A549 (cell line): ENCODE measurements around the gene ADARB2. TPM values are rescaled to one million over a fixed set of nuclear protein-coding genes. Genes with fewer than 3 reads are reported as not detected.

Experiments used
- ATAC-seq, 2 experiments: fragments of 200-7000 bp in 1 of 2; fragments of >200 bp in 1 of 2; cut with Nextera tagmentation in 1 of 2; cut with Tn5 transposase in 1 of 2; 3 replicates each; pipeline versions ENCODE4 v1.8.0 to v1.9.1; 2018 to 2020; ENCODE audit warnings: mild to moderate bottlenecking in 1 of 2, moderate library complexity in 1 of 2
- CTCF ChIA-PET: fragments of 300-600 bp; sonication (Branson Sonifier 250); formaldehyde crosslinking; extraction: SDS; loops from one replicate; lab custom pipeline; 2021; ENCODE audit warnings: antibody characterized with exemption, inconsistent platforms; lab: Yijun Ruan, JAX
- POLR2A ChIA-PET: fragments of 350-600 bp; formaldehyde crosslinking; extraction: SDS; loops from one replicate; lab custom pipeline; 2021; ENCODE audit warnings: antibody characterized with exemption, inconsistent platforms; lab: Yijun Ruan, JAX
- DNase-seq, 2 experiments: peaks; one replicate each; pipeline versions ENCODE4 v3.0.0 to v3.0.0-alpha.2; 2011 to 2016; ENCODE audit warnings: low read depth in 1 of 2, low spot score in 1 of 2
- FAIRE-seq: peaks from 2 replicates; lab custom pipeline; 2011; peaks lifted over from hg19 to GRCh38; lab: Jason Lieb, UNC
- H3K27ac ChIP-seq, 2 experiments: fragments of >200 bp; sonication (Bioruptor Twin); formaldehyde crosslinking; 3 replicates each; pipeline ENCODE4 v1.5.1; 2016 to 2017
- H3K4me1 ChIP-seq: fragments of >200 bp; sonication (Bioruptor Twin); formaldehyde crosslinking; 3 replicates; pipeline ENCODE4 v1.6.1; 2016
- H3K4me2 ChIP-seq: fragments of >200 bp; sonication (Bioruptor Twin); formaldehyde crosslinking; 3 replicates; pipeline ENCODE4 v1.6.1; 2016
- H3K4me3 ChIP-seq: fragments of >200 bp; sonication (Bioruptor Twin); formaldehyde crosslinking; 3 replicates; pipeline ENCODE4 v1.5.1; 2016
- H3K9me3 ChIP-seq: fragments of >200 bp; sonication (Bioruptor Twin); formaldehyde crosslinking; 3 replicates; pipeline ENCODE4 v1.6.1; 2016
- CBX2 ChIP-seq: fragments of 200-600 bp; sonication (generic); IDR thresholded peaks from 2 replicates; pipeline ENCODE4 v1.6.1; 2016; ENCODE audit warnings: low read depth, mild to moderate bottlenecking, borderline replicate concordance
- CBX8 ChIP-seq: fragments of 200-600 bp; sonication (generic); IDR thresholded peaks from 2 replicates; pipeline ENCODE4 v1.6.1; 2016
- CHD2 ChIP-seq: fragments of 150-350 bp; IDR thresholded peaks from 2 replicates; pipeline ENCODE4 v1.6.1; 2014; ENCODE audit warnings: low read length; ENCODE audit not compliant: partially characterized antibody
- EHF ChIP-seq: fragments of 250-450 bp; sonication (Bioruptor Pico); IDR thresholded peaks from 2 replicates; pipeline ENCODE4 v1.5.0; 2020; ENCODE audit warnings: mild to moderate bottlenecking
- HOXB5 ChIP-seq: fragments of 250-450 bp; sonication (Bioruptor Pico); IDR thresholded peaks from 2 replicates; pipeline ENCODE4 v1.5.0; 2020; ENCODE audit warnings: mild to moderate bottlenecking, moderate library complexity
- KDM1A ChIP-seq: fragments of 200-600 bp; sonication (generic); IDR thresholded peaks from 2 replicates; pipeline ENCODE4 v1.6.1; 2016; ENCODE audit warnings: low read depth, mild to moderate bottlenecking
- MAFK ChIP-seq: fragments of 450-650 bp; IDR thresholded peaks from 2 replicates; pipeline ENCODE4 v1.6.1; 2014; ENCODE audit not compliant: partially characterized antibody
- POLR2A ChIP-seq: IDR thresholded peaks from 2 replicates; pipeline ENCODE4 v1.6.1; 2012; ENCODE audit warnings: mild to moderate bottlenecking, low read length
- RAD21 ChIP-seq, 2 experiments: fragments of >200 bp in 1 of 2; sonication (Bioruptor Twin) in 1 of 2; formaldehyde crosslinking in 1 of 2; IDR thresholded peaks in 1 of 2; conservative IDR thresholded peaks in 1 of 2; 2 replicates in 1 of 2; 3 replicates in 1 of 2; pipeline ENCODE4 v1.6.1; 2012 to 2018; ENCODE audit warnings: inconsistent platforms in 1 of 2
- RCOR1 ChIP-seq: fragments of 150-350 bp; IDR thresholded peaks from 2 replicates; pipeline ENCODE4 v1.6.1; 2014; ENCODE audit warnings: antibody characterized with exemption, low read length, low read depth
- SREBF2 ChIP-seq: fragments of 450-650 bp; IDR thresholded peaks from 2 replicates; pipeline ENCODE4 v1.6.1; 2014; ENCODE audit warnings: mild to moderate bottlenecking, moderate library complexity
- whole genome bisulfite sequencing: methylation state at CpG from one replicate; pipeline ENCODE4 v1.1.6; 2017; ENCODE audit errors: missing lambda C conversion rate; 5-methylcytosine and 5-hydroxymethylcytosine counted together
- polyA plus RNA-seq, 4 experiments: library from polyadenylated mRNA; depleted of rRNA in 3 of 4; stranded (reverse); fragments of >200 nt; fragmentation: RNase III in 1 of 4; extraction: RNeasy Plus Mini Kit Qiagen cat#74134 plus additional on column Dnase treatment in 1 of 4; gene quantifications; 2 replicates in 3 of 4; 3 replicates in 1 of 4; pipeline ENCODE4 v1.2.3, GENCODE V29; 2011 to 2017
- TF ChIP-seq, protein P1 (sequence below): fragments of 250-450 bp; sonication (Bioruptor Pico); IDR thresholded peaks from 2 replicates; pipeline ENCODE4 v1.5.0; 2020; ENCODE audit warnings: low read depth, mild to moderate bottlenecking, moderate library complexity
- TF ChIP-seq, protein P2 (sequence below): IDR thresholded peaks from 2 replicates; pipeline ENCODE4 v1.6.1; 2012

ADARB2 gene
- polyA plus RNA-seq, 2 of the 4 experiments (the other 2 are of a cell fraction) = not detected

DNA sequence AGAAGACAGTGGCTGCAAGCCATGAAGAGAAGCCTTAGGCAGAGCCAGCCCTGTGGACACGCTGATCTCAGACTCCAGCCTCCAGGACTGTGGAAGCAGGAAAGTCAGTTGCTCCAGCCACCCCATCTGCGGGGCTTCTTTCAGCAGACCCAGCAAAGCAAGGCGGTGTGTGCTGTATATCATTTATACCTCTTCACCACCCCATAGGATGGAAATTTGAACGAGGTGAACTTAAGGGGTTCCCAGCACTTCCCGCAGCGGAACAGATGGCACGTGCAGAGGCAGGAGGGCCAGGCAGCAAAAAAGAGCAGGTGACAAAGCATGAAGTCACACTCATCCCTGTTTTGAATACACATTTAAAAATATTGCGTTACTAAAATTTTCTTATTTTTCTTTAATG lies 159.4 kb downstream of the ADARB2 start:
- Histone ChIP-seq H3K4me3 (no peak overlapping the region), H3K4me1 (no peaks in the 10 kb centered on the region), H3K4me2 (no peak overlapping the region), H3K9me3 (no peaks in the 10 kb centered on the region), H3K27ac (no peak overlapping the region)
- 30% methylated on average over 8 of the region's 8 CpGs for WGBS
- POLR2A ChIA-PET = no interaction called here
- ATAC-seq (no peak), DNase-seq (no peak), FAIRE-seq (no peak)
- TF ChIP-seq, protein P1, sequence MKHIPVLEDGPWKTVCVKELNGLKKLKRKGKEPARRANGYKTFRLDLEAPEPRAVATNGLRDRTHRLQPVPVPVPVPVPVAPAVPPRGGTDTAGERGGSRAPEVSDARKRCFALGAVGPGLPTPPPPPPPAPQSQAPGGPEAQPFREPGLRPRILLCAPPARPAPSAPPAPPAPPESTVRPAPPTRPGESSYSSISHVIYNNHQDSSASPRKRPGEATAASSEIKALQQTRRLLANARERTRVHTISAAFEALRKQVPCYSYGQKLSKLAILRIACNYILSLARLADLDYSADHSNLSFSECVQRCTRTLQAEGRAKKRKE (CRISPR knock-in tag) = no peak
- TF ChIP-seq EHF (CRISPR knock-in tag) (no peak), HOXB5 (no peak)
- CTCF ChIA-PET = no interaction called here

DNA sequence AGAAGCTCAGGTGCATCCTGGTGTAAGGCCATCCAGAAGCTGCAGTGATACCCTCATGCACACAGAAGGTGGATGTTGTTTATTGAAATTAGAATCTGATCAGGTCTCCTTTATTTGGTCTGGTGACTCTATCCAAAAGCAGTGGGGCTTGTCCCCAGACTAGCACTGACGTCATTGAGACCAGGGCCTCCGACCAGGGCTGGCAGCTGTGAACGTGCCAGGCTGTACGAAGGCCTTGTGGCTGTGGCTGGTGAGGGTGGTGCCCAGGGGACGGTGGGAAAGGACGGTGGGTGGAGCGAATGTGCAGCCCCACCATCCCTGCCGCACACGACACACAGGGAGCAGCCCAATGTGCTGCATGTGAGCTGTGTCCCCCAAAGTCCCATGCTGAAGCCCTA lies 160.0 kb downstream of the ADARB2 start:
- Histone ChIP-seq H3K4me1 (no peaks in the 10 kb centered on the region), H3K9me3 (no peaks in the 10 kb centered on the region), H3K4me3 (no peak overlapping the region), H3K27ac (no peak overlapping the region), H3K4me2 (no peak overlapping the region)
- POLR2A ChIA-PET = no interaction called here
- WGBS = 19% methylated on average over 9 of the region's 9 CpGs
- FAIRE-seq = no peak
- ATAC-seq = no peak
- CTCF ChIA-PET = no interaction called here
- TF ChIP-seq CHD2 (no peak), SREBF2 (no peak), CBX8 (no peak), RCOR1 (no peak)
- no peak for DNase-seq

DNA sequence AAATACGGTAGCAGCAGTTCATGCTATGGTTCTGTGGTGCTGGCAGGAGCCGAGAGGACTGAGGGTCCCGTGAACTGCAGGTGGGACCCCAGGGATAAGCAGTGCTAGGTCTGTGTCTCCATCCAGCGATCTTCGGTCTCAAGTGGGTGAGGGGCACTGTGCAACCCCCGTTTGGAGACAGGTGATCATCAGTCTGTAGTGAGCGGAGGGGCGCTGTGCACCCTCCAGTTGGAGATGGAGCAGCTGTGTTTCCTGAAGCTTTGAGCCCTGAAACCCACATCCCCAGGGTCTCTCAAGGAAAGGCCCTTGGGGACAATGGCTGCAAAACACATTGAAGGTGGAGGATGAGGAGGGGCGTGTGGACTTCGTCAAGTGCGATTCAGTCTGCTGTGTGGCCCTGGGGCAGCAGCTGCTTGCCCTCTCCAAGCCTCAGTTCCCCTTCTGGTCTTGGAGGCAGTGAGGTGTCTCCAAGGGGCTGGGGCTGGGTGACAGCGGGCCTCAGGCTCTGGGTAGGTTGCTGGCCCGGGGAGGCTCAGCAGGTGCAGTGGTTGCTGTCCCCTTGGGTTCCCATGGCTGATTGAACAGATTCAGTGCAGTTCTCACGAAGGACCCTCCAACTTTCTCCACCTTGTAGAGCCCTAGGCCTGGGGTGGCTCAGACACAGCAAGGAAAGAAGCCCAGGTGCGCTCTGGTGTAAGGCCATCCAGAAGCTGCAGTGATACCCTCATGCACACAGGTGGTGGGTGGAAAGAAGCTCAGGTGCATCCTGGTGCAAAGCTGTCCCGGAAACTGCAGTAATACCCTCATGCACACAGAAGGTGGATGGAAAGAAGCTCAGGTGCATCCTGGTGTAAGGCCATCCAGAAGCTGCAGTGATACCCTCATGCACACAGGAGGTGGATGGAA lies 160.6 kb downstream of the ADARB2 start:
- no peak for DNase-seq
- no peak for TF ChIP-seq KDM1A
- no peak for TF ChIP-seq HOXB5
- no peak for TF ChIP-seq MAFK
- peak in 1 of 2 experiments; percentile 49; a peak in 1 of 6 replicates for ATAC-seq
- no peak overlapping the region for H3K27ac ChIP-seq
- ChIA-PET POLR2A (no interaction called here), CTCF (no interaction called here)
- WGBS = 16% methylated on average over 8 of the region's 16 CpGs
- no peaks in the 10 kb centered on the region for H3K4me1 ChIP-seq
- H3K4me3 ChIP-seq = no peak overlapping the region
- H3K4me2 ChIP-seq = no peak overlapping the region
- no peak for FAIRE-seq
- H3K9me3 ChIP-seq = no peaks in the 10 kb centered on the region

DNA sequence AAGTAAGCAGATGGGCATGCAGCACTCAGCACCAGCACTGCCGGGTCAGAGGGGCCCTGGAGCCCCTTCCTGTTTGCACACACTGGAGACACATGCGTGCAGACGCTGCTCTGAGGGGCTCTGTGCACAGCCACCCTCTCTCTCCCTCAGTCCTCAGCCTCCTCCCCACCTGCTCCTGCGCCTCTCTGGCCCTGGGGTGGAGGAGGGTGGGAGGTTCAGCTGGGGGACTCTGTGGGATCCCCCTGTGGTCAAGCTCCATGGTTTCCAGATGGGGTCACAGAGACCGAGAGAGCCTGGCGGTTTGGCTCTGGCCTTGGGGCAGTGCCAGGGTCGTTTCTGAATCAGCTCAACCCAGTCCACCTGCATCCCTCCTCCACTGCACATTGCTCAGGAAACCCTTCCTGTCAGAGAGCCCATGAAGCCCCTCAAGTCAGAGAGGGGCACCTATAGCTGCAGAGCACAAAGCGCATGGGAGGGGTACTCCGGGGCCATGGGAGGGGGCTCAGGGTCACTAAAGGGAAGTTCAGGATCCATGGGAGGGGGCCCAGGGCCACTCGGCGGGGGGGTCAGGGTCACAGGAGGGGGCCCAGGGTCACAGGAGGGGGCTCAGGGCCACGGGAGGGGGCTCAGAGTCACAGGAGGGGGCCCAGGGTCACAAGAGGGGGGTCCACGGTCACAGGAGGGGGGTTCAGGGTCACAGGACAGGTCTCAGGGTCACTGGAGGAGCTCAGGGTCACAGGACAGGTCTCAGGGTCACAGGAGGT lies 161.7 kb downstream of the ADARB2 start:
- CTCF ChIA-PET = no interaction called here
- FAIRE-seq = no peak

More for the DNA sequence above, 161.7 kb downstream of the ADARB2 start:
- Histone ChIP-seq H3K4me1 (no peaks in the 10 kb centered on the region), H3K27ac (no peak overlapping the region), H3K9me3 (no peaks in the 10 kb centered on the region), H3K4me3 (no peak overlapping the region), H3K4me2 (no peak overlapping the region)
- DNase-seq (no peak), ATAC-seq (no peak)
- TF ChIP-seq CBX2 (no peak), POLR2A (no peak), RAD21 (conservative IDR thresholded peaks at IDR 0.05 in 1 of 2, IDR thresholded peaks at IDR 0.05 in 1 of 2) (no peak)
- TF ChIP-seq, protein P1 (CRISPR knock-in tag) = no peak
- TF ChIP-seq, protein P2, sequence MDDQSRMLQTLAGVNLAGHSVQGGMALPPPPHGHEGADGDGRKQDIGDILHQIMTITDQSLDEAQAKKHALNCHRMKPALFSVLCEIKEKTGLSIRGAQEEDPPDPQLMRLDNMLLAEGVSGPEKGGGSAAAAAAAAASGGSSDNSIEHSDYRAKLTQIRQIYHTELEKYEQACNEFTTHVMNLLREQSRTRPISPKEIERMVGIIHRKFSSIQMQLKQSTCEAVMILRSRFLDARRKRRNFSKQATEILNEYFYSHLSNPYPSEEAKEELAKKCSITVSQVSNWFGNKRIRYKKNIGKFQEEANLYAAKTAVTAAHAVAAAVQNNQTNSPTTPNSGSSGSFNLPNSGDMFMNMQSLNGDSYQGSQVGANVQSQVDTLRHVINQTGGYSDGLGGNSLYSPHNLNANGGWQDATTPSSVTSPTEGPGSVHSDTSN = no peak
- POLR2A ChIA-PET = no interaction called here
- 22% methylated on average over 6 of the region's 13 CpGs for WGBS
